Osteoblast (primary cell): ENCODE results near the gene NUDT6. TPM values are rescaled to one million over a fixed set of nuclear protein-coding genes. Genes with fewer than 3 reads are reported as not detected.
A peak's percentile ranks its signal among the peaks of the same experiment; 100 is the strongest.
"Not testable (repeated sequence)": the region's sequence is repeated elsewhere in the genome, so short reads cannot be mapped to it uniquely, and the experiment has no call there.

Source experiments
- DNase-seq: peaks from one replicate; pipeline ENCODE4 v3.0.0; 2011; ENCODE audit warnings: low spot score, mixed read lengths; ENCODE audit not compliant: insufficient read length; ENCODE audit errors: missing footprints
- H2AFZ ChIP-seq: 2 replicates; pipeline ENCODE4 v1.6.0; 2011; ENCODE audit warnings: mild to moderate bottlenecking, low read length
- H3K27ac ChIP-seq: 2 replicates; pipeline ENCODE4 v1.5.1; 2011; ENCODE audit warnings: mild to moderate bottlenecking, low read depth, low read length, moderate library complexity
- H3K27me3 ChIP-seq: 2 replicates; pipeline ENCODE4 v1.6.0; 2012; ENCODE audit warnings: mild to moderate bottlenecking, control low read depth, inconsistent platforms, low read length, moderate library complexity; ENCODE audit not compliant: insufficient read depth
- H3K36me3 ChIP-seq: 2 replicates; pipeline ENCODE4 v1.5.1; 2011; ENCODE audit warnings: mild to moderate bottlenecking, low read length, control low read depth, moderate library complexity; ENCODE audit not compliant: insufficient read depth
- H3K4me1 ChIP-seq: 2 replicates; pipeline ENCODE4 v1.5.1; 2011; ENCODE audit warnings: mild to moderate bottlenecking, low read length, control low read depth, moderate library complexity; ENCODE audit not compliant: insufficient read depth
- H3K4me2 ChIP-seq: 2 replicates; pipeline ENCODE4 v1.6.0; 2011; ENCODE audit warnings: mild to moderate bottlenecking, low read length; ENCODE audit not compliant: insufficient read depth
- H3K4me3 ChIP-seq: fragments of 200-600 bp; sonication (generic); 3 replicates; pipeline ENCODE4 v1.5.1; 2012; ENCODE audit warnings: mild to moderate bottlenecking, low read length, inconsistent platforms; ENCODE audit not compliant: insufficient read depth
- H3K79me2 ChIP-seq: 2 replicates; pipeline ENCODE4 v1.6.0; 2012; ENCODE audit warnings: mild to moderate bottlenecking, low read length, control low read depth, inconsistent platforms; ENCODE audit not compliant: insufficient read depth
- H3K9me3 ChIP-seq: 2 replicates; pipeline ENCODE4 v1.5.1; 2011; ENCODE audit warnings: low read depth, low read length, control low read depth
- H4K20me1 ChIP-seq: 2 replicates; pipeline ENCODE4 v1.6.0; 2012; ENCODE audit warnings: mild to moderate bottlenecking, low read length, control low read depth; ENCODE audit not compliant: insufficient read depth
- CTCF ChIP-seq: IDR thresholded peaks from 2 replicates; pipeline ENCODE4 v1.5.1; 2011; ENCODE audit warnings: mild to moderate bottlenecking, low read depth, low read length, moderate library complexity; ENCODE audit errors: extremely low read depth
- total RNA-seq: library from RNA; depleted of rRNA; stranded (reverse); fragments of >200 nt; gene quantifications from 2 replicates; pipeline ENCODE4 v1.2.3, GENCODE V29; 2012

NUDT6 gene
- total RNA-seq, 1 donor: 6.2 TPM

- no peak overlapping the region for H2AFZ ChIP-seq
- H4K20me1 ChIP-seq: peaks cover under 1% of the 10 kb centered on the region
- H3K4me1 ChIP-seq: peaks cover 55% of the 10 kb centered on the region
- H3K79me2 ChIP-seq: peaks cover 73% of the 10 kb centered on the region
- DNase-seq: no peak
- H3K9me3 ChIP-seq: no peaks in the 10 kb centered on the region
- H3K27ac ChIP-seq: peak overlapping the region; percentile 67
- H3K36me3 ChIP-seq: peaks cover 48% of the 10 kb centered on the region
- H3K4me2 ChIP-seq: no peak overlapping the region
- no peak for TF ChIP-seq CTCF
- H3K27me3 ChIP-seq: no peaks in the 10 kb centered on the region
- no peak overlapping the region for H3K4me3 ChIP-seq
Observed at GRCh38 chr4:122876456-122876855, 45.9 kb downstream of the NUDT6 start.

GRCh38 chr4:122875949-122876348, 46.4 kb downstream of the NUDT6 start:
- H4K20me1 ChIP-seq: peaks cover 3% of the 10 kb centered on the region
- H3K9me3 ChIP-seq: no peaks in the 10 kb centered on the region
- H2AFZ ChIP-seq: no peak overlapping the region
- H3K4me1 ChIP-seq: peaks cover 57% of the 10 kb centered on the region
- no peak overlapping the region for H3K4me3 ChIP-seq
- peaks cover 75% of the 10 kb centered on the region for H3K79me2 ChIP-seq
- H3K27ac ChIP-seq: peak overlapping the region; percentile 67
- no peak overlapping the region for H3K4me2 ChIP-seq
- TF ChIP-seq CTCF: no peak
- H3K36me3 ChIP-seq: peaks cover 44% of the 10 kb centered on the region
- DNase-seq: no peak
- H3K27me3 ChIP-seq: no peaks in the 10 kb centered on the region

GRCh38 chr4:122873821-122874593, 48.4 kb downstream of the NUDT6 start:
- Histone ChIP-seq H3K27ac (peak overlapping the region; percentile 84), H3K79me2 (peaks cover 89% of the 10 kb centered on the region), H3K4me3 (peak overlapping the region; percentile 37), H4K20me1 (peaks cover 3% of the 10 kb centered on the region), H3K36me3 (peaks cover 36% of the 10 kb centered on the region), H3K9me3 (no peaks in the 10 kb centered on the region), H3K27me3 (no peaks in the 10 kb centered on the region), H3K4me1 (peaks cover 57% of the 10 kb centered on the region), H2AFZ (no peak overlapping the region), H3K4me2 (peak overlapping the region; percentile 70)
- TF ChIP-seq CTCF: no peak
- no peak for DNase-seq

- no peak for TF ChIP-seq CTCF
- no peak overlapping the region for H3K4me3 ChIP-seq
- H2AFZ ChIP-seq: no peak overlapping the region
- H3K4me2 ChIP-seq: peak overlapping the region; percentile 70
- H3K27ac ChIP-seq: peak overlapping the region; percentile 84
- H3K9me3 ChIP-seq: no peaks in the 10 kb centered on the region
- peaks cover 4% of the 10 kb centered on the region for H4K20me1 ChIP-seq
- H3K27me3 ChIP-seq: no peaks in the 10 kb centered on the region
- DNase-seq: no peak
- H3K36me3 ChIP-seq: peaks cover 28% of the 10 kb centered on the region
- peaks cover 90% of the 10 kb centered on the region for H3K79me2 ChIP-seq
- H3K4me1 ChIP-seq: peaks cover 51% of the 10 kb centered on the region
Observed at GRCh38 chr4:122873146-122873545, 49.3 kb downstream of the NUDT6 start.

- peaks cover 38% of the 10 kb centered on the region for H4K20me1 ChIP-seq
- not testable (repeated sequence) for H2AFZ ChIP-seq, H3K9me3 ChIP-seq, H3K27ac ChIP-seq, H3K27me3 ChIP-seq, DNase-seq, H3K4me2 ChIP-seq, H3K4me3 ChIP-seq
- H3K79me2 ChIP-seq: peaks cover 97% of the 10 kb centered on the region
- H3K4me1 ChIP-seq: peaks cover 17% of the 10 kb centered on the region
- H3K36me3 ChIP-seq: peaks cover 23% of the 10 kb centered on the region
Observed at GRCh38 chr4:122868235-122868634, 54.2 kb downstream of the NUDT6 start.
